ENCODE results near the gene DNM3. TPM values are rescaled to one million over a fixed set of nuclear protein-coding genes. Genes with fewer than 3 reads are reported as not detected.

The DNM3 gene
- total RNA-seq, 1 experiment from 2014 or later = 0.23 TPM

DNA sequence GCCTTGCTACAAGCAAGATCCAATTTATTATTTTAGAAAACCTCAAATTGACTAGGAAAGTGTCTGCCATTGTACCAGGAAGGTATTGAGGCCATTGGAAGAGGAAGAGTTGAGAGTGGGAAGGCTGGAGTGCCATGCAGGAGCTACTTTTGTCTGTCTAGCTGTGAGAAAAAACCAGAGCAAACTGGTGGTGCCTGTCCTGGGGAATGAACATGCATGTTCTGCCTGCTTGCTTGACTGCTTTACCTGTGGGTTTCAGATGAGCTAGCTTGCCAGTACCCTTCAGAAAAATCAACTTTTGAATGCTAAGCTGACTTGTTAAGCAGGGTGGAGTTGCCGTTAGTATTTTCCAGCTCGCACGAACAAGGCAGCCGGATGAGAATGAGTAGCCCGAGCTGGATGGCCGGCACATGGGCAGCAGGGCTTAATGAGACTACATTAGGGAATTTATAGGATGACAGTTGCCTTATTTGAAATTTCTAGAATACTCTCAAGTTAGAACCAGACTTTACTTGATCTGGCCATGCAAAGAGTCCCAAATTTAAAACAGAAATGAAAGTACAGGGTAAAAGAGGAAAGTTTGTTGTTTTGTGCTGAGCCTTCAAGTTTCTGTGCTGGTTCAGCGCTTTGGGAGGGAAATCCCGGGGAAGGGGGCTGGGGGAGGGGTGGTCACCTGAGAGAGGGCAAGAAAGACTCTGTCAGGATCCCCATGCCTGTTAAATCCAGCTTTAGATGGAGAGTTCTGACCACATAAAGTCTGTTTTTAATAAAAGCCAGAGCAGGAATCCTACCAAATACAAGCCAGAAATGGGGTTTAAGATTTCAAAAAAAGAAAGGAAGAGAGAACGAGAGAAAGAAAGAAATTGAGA lies 549.6 kb downstream of the DNM3 start:
- peak; percentile 48 for DNase-seq (ENCODE audit: low read depth)

DNA sequence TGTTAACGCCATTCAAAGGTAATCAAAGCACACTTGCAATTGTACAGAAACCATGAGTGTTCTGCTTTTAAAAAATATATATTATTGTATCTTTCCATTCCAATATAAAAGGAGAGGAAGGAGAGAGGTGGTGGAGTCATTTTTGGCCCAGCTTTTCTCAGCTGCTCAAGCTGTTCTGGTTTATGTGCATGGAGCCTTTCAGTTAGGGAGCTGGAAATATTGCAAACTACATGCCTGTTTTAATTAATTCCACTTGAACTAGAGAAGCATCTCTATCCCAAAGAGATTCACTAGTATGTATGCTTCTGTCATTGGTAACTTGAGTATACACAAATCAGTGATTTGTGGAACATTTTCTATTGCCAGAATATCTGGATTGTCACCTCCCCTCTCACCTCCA lies 550.7 kb downstream of the DNM3 start:
- no peak for DNase-seq (ENCODE audit: low read depth)

DNA sequence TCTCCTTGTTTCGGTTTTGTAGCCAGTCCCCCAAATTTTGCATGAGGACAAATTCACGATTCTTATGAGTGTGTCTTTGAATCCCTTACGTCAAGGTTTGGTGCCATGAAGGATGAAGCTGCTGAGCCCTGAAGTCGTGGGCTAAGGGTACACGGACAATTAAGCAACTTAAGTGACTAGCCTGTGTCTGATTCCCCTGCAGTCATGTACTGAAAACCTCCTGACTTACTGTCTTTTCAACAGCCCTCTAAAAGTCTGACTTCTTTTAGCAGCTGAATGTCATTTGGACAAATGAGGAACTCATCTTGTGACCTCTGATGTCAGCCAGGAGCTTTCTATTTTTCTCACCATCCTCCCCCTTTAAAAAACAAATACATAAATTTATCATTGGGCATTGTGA lies 552.1 kb downstream of the DNM3 start:
- peak; percentile 61 for DNase-seq (ENCODE audit: low read depth)

- peak; percentile 39 for DNase-seq (ENCODE audit: low read depth)
These were observed 552.9 kb downstream of the DNM3 start for GRCh38 chr1:172394141-172394751.

- peak; percentile 21 for DNase-seq (ENCODE audit: low read depth)
These were observed 553.5 kb downstream of the DNM3 start for GRCh38 chr1:172394811-172395210.

GRCh38 chr1:172395576-172395975 lies 554.3 kb downstream of the DNM3 start:
- DNase-seq (ENCODE audit: low read depth) = no peak

DNA sequence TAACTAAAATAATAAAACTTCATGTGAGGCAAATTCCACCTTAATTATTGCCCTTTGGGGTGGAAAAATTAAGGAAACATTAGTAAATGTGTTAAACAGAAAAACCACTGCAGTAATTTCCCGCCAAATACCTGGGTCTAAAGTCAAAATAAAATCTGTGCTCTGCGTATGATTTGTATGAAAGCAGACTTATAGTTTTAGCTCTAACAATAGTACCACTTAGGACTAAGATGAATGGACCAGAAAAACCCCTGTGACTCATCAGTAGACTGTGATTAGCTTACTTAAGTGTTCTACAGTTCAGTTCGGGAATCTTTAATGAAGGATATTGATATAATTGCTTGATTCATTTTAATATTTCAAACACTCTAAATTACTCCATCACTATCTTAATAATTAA lies 555.9 kb downstream of the DNM3 start:
- peak; percentile 63 for DNase-seq (ENCODE audit: low read depth)

DNA sequence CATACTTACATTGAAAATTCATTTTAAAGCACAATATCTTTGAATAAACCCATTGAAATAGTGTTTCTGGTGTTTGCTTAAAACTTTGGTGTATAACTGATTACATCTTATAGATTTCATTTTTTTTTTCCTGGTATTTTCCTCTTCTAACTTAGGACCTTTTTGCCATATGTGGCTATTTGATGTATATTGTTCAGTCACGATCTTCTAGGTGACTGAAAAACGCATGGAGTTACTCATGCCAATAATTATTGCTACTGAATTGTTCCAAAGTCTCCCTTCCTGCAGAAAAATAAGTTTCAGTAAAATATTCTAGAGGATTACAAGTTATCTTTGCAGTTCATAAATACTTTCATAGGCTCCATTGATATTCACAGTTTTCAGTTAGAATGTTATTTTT lies 556.3 kb downstream of the DNM3 start:
- no peak for DNase-seq (ENCODE audit: low read depth)

DNA sequence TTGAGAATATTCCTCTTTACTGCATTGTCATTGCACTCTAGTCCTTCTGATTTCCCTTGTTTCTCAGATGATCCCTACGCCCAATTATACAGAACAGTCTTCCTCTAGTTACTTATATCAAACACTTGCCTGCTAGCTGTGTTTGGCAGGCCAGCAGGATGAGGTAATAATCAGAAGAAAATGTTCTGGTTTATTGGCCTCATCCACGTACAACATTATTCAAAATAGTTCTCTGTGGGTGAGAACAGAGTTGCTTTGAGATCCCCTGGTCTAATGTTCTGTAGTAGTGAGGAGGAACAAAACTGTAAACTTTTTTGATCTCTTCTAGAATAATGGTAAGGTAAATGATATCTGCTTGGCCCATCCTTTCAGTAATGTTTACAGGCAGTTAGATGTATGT lies 556.9 kb downstream of the DNM3 start:
- DNase-seq (ENCODE audit: low read depth) = no peak

GRCh38 chr1:172398970-172399755 lies 557.9 kb downstream of the DNM3 start:
- DNase-seq (ENCODE audit: low read depth) = peak; percentile 96

DNA sequence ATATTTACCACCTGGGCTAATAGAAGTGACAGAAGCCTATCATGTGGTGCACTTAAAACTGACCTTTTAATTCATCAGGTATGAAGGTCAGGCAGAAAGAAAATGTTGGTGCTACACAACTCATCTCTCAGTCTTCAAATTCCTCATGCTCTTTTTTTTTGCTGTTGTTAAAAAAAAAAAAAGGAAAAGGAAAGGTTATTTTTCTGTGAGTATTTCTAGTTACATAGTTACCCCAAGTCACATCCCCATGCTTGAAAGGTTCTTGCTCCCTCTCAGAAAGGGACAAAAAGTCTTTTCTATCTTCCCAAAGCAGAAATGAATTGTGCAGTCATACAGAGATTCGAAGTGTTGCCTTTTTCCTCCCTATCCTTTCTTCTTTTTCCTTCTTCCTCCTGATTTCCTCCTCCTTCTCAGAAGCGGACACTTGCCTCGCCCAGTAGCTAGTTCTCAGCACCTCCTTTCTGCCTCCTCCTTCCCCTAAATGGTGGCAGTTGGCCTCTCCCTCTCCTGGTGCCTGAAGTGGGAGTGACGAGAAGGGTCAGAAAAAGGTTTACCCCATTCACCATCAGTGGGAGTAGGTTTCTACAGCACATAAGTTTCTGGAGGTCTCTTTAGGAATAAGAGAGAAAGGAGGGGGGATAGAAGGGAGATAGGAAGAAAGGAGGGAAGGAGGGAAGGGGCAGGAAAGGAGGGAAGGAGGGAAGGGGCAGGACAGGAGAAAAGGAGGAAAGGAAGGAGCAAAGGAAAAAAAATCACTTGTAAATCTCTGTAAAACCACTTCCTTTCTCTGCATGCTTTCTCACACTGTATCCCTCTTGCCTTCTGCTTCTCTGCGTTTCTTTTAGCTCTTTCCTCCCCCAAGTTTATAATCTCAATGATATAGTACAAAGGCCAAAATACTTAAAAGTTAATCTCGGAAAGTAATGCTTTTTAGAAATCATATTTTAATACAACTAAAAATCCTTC lies 558.7 kb downstream of the DNM3 start:
- no peak for DNase-seq (ENCODE audit: low read depth)

GRCh38 chr1:172400722-172401105 lies 559.4 kb downstream of the DNM3 start:
- no peak for DNase-seq (ENCODE audit: low read depth)

GRCh38 chr1:172401477-172401876 lies 560.2 kb downstream of the DNM3 start:
- DNase-seq (ENCODE audit: low read depth) = no peak

- DNase-seq (ENCODE audit: low read depth) = no peak
These were observed 560.6 kb downstream of the DNM3 start for GRCh38 chr1:172401892-172402291.

GRCh38 chr1:172402878-172403569 lies 561.7 kb downstream of the DNM3 start:
- DNase-seq (ENCODE audit: low read depth) = no peak

GRCh38 chr1:172404121-172404520 lies 562.8 kb downstream of the DNM3 start:
- DNase-seq (ENCODE audit: low read depth) = no peak

DNA sequence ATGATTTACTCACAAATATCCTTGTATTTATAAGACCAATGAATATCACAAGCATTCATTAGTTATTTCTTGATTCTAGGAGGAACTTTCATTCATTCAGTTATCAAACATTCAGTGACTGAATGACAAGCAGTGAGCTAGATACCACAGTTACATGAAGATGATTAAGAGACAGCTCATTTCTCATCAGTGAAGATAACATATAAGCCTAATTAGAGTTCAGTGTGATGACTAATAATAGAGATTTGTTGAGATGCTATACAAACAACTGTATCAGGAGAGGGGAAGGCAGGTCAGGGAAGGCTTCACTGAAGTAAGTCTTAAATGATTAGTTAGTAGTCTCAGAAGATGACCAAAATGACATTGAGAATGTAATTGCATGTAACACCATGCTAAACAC lies 564.6 kb downstream of the DNM3 start:
- no peak for DNase-seq (ENCODE audit: low read depth)

DNA sequence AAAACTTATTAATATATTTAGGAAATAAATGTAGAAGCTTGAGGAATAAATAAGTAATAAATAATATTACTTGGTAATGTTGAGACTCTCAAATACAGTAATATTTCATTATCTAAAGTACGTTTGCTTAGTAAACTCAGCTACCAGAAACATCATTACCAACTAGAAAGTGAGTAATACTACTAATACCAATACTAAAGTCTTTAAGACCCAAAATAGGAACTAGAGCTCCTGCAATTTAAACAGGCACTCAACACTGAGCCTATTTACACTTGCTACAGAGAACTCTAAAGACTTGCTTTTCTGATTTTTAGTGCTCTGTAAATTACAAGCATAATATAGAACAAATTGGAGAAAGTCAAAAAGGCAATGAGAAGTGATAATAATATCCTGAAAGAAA lies 565.7 kb downstream of the DNM3 start:
- no peak for DNase-seq (ENCODE audit: low read depth)

GRCh38 chr1:172408958-172409357 lies 567.7 kb downstream of the DNM3 start:
- DNase-seq (ENCODE audit: low read depth) = peak; percentile 35

GRCh38 chr1:172410027-172410426 lies 568.7 kb downstream of the DNM3 start:
- DNase-seq (ENCODE audit: low read depth) = no peak

Measured in LHCN-M2 (cell line).